ENCODE results near the gene VIL1. TPM values are rescaled to one million over a fixed set of nuclear protein-coding genes. Genes with fewer than 3 reads are reported as not detected.

VIL1 gene
- total and polyA plus RNA-seq, 2 of the 13 experiments (the other 11 are each of a cell fraction or from before 2014, with no cell fraction given): 287 to 301 TPM

GRCh38 chr2:218404351-218405085 is 14.4 kb upstream of the VIL1 start (continued):
- TF ChIP-seq DDIT3 (CRISPR knock-in tag; IDR thresholded peaks at IDR 0.05): no peak
- no peak for TF ChIP-seq ATRX (CRISPR knock-in tag; IDR thresholded peaks at IDR 0.05; ENCODE audit: borderline replicate concordance)
- 0 out of 2 replicates have a peak, but pooled peaks have one; percentile 14 for TF ChIP-seq FOXO1 (CRISPR knock-in tag; IDR thresholded peaks at IDR 0.05)
- TF ChIP-seq POLR2AphosphoS2 (IDR thresholded peaks at IDR 0.05; ENCODE audit: low read depth, low read length): no peak
- no peak for TF ChIP-seq ZBTB44 (CRISPR knock-in tag; IDR thresholded peaks at IDR 0.05)
- TF ChIP-seq HMG20B (CRISPR knock-in tag; conservative IDR thresholded peaks at IDR 0.05): no peak
- TF ChIP-seq U2AF1 (optimal IDR thresholded peaks at IDR 0.05; ENCODE audit: low read depth, low read length): no peak
- no peak for TF ChIP-seq FOXO4 (CRISPR knock-in tag; conservative IDR thresholded peaks at IDR 0.05)
- TF ChIP-seq ZNF407 (CRISPR knock-in tag; IDR thresholded peaks at IDR 0.05; ENCODE audit: not compliant biosample characterization): no peak
- TF ChIP-seq TBX2 (CRISPR knock-in tag; IDR thresholded peaks at IDR 0.05; ENCODE audit: borderline replicate concordance): no peak
- no peak for TF ChIP-seq ZNF513 (CRISPR knock-in tag; conservative IDR thresholded peaks at IDR 0.05)
- TF ChIP-seq TBL1XR1 (IDR thresholded peaks at IDR 0.05; ENCODE audit: borderline replicate concordance, low read length, partially characterized antibody): no peak
- no peak for TF ChIP-seq ZNF704 (CRISPR knock-in tag; IDR thresholded peaks at IDR 0.05; ENCODE audit: borderline replicate concordance)

All from HepG2 (cell line).